GM12892 (cell line): ENCODE measurements around the gene SIK3.

Experiments
- POLR2AphosphoS5 ChIP-seq: IDR thresholded peaks from 2 replicates; pipeline ENCODE4 v1.6.1; 2011; ENCODE audit warnings: low read depth, low read length, control low read depth
- TAF1 ChIP-seq: IDR thresholded peaks from 2 replicates; pipeline ENCODE4 v1.6.1; 2011; ENCODE audit warnings: low read depth, mild to moderate bottlenecking, control low read depth, low read length, borderline replicate concordance

DNA sequence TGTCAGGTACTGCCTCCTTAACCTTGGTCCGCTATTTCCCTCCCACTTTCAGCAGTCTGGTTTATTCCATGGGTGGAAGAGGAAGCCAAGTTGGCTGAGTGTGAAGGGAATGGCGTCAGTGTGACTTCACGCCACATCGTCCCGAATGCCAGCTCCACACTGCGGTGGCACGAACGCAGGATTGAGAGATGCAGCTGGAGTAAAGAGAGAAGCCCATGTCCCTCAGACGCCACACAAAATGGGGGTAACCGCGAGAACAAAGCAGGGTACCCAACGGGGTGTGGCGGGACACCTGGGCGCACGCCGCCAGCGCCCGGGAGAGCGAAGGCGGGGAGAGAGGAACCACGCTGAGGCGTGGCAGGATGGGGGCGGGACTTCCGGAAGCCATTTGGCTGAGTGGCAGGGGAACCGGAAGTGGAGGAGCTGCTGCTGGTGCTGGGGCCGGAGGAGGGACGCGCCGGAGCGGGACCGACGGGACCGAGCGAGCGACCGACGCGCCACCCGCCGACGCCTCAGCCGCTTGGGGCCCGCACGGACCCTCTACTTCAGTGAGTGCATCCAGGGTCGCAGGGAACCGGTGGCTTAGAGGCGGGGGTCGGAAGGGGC, 45.7 kb upstream of the SIK3 start, which contains the start of gene PAFAH1B2:
- TF ChIP-seq POLR2AphosphoS5, result peak; percentile 78
- peak; percentile 66; the same call in 1 of the 2 replicates for TF ChIP-seq TAF1
